ENCODE measurements around the gene PIP5K1B.

GRCh38 chr9:69036799-69037198 lies 331.8 kb downstream of the PIP5K1B start:
- TF ChIP-seq POLR2A (IDR thresholded peaks at IDR 0.05) (no peak), CTCF (IDR thresholded peaks at IDR 0.05) (no peak)

Measured in uterus (tissue), 2 donors.